ENCODE data around the gene SOD3.

- TF ChIP-seq YY1 (IDR thresholded peaks at IDR 0.05; ENCODE audit: insufficient read depth, insufficient read length), result no peak
- no peak for TF ChIP-seq ZNF274 (IDR thresholded peaks at IDR 0.05; ENCODE audit: low read depth, low read length)
- no peak for TF ChIP-seq SUZ12 (IDR thresholded peaks at IDR 0.05; ENCODE audit: extremely low read depth, insufficient read depth, insufficient read length)
These were observed 4.4 kb downstream of the SOD3 start for GRCh38 chr4:24799544-24800324.

Measured in NT2/D1 (cell line).